HEK293 (cell line): ENCODE measurements around the gene DMAC1.

Experiments
- CTCF ChIA-PET: fragments of 350-600 bp; formaldehyde crosslinking; extraction: SDS; loops from one replicate; lab custom pipeline; 2021; ENCODE audit warnings: antibody characterized with exemption; lab: Yijun Ruan, JAX
- POLR2A ChIA-PET: fragments of 300-600 bp; formaldehyde crosslinking; extraction: SDS; loops from one replicate; lab custom pipeline; 2020; ENCODE audit warnings: antibody characterized with exemption, inconsistent platforms; lab: Yijun Ruan, JAX
- H3K27ac ChIP-seq: fragments of 200-500 bp; sonication (Bioruptor generic); 2 replicates; pipeline ENCODE4 v1.5.1; 2014; ENCODE audit warnings: low read depth, low read length, control low read depth, inconsistent platforms; ENCODE audit errors: extremely low read depth
- H3K36me3 ChIP-seq, 2 experiments: fragments of 200-500 bp in 1 of 2; sonication (Bioruptor generic) in 1 of 2; 1 replicate in 1 of 2; 2 replicates in 1 of 2; pipeline ENCODE4 v1.5.1; 2014 to 2017; ENCODE audit warnings: inconsistent platforms in 2 of 2, low read length in 2 of 2; ENCODE audit not compliant: control insufficient read depth in 2 of 2, insufficient read depth in 1 of 2
- H3K4me1 ChIP-seq: fragments of 200-500 bp; sonication (Bioruptor generic); 2 replicates; pipeline ENCODE4 v1.5.1; 2014; ENCODE audit warnings: mild to moderate bottlenecking, low read length, inconsistent platforms; ENCODE audit not compliant: control insufficient read depth, insufficient read depth
- H3K4me3 ChIP-seq: 2 replicates; pipeline ENCODE4 v1.5.1; 2011; ENCODE audit warnings: low read depth, mild to moderate bottlenecking, control low read depth, low read length, moderate library complexity
- H3K9me3 ChIP-seq: fragments of 200-500 bp; sonication (Bioruptor generic); 2 replicates; pipeline ENCODE4 v1.5.1; 2014; ENCODE audit warnings: low read depth, low read length, inconsistent platforms; ENCODE audit not compliant: control insufficient read depth, insufficient read depth
- BCL11A ChIP-seq: fragments of 450-650 bp; formaldehyde crosslinking; IDR thresholded peaks from 2 replicates; pipeline ENCODE4 v1.5.1; 2016; ENCODE audit warnings: low read depth, missing biosample characterization, missing genetic modification characterization
- GLIS1 ChIP-seq: fragments of 450-650 bp; formaldehyde crosslinking; IDR thresholded peaks from 2 replicates; pipeline ENCODE4 v1.5.1; 2016; ENCODE audit warnings: missing biosample characterization, missing genetic modification characterization
- REPIN1 ChIP-seq: fragments of 450-650 bp; formaldehyde crosslinking; IDR thresholded peaks from 2 replicates; pipeline ENCODE4 v1.5.1; 2017; ENCODE audit warnings: missing biosample characterization, missing genetic modification characterization, low read depth
- SALL2 ChIP-seq: fragments of 450-650 bp; formaldehyde crosslinking; IDR thresholded peaks from 2 replicates; pipeline ENCODE4 v1.5.0; 2017; ENCODE audit warnings: missing biosample characterization, mild to moderate bottlenecking, missing genetic modification characterization, borderline replicate concordance
- SETDB1 ChIP-seq: IDR thresholded peaks from one replicate; pipeline ENCODE4 v1.6.1; 2017; ENCODE audit warnings: mild to moderate bottlenecking, low read length, moderate library complexity, mixed read lengths; ENCODE audit not compliant: insufficient read length
- TRIM28 ChIP-seq: IDR thresholded peaks from 2 replicates; pipeline ENCODE4 v1.6.1; 2011; ENCODE audit warnings: low read length, control low read depth, borderline replicate concordance
- ZEB2 ChIP-seq: fragments of 450-650 bp; formaldehyde crosslinking; IDR thresholded peaks from 2 replicates; pipeline ENCODE4 v1.5.1; 2016; ENCODE audit warnings: missing biosample characterization, missing genetic modification characterization
- ZNF341 ChIP-seq: fragments of 450-650 bp; formaldehyde crosslinking; IDR thresholded peaks from 2 replicates; pipeline ENCODE4; 2016; ENCODE audit warnings: low read depth, missing biosample characterization, missing genetic modification characterization
- ZNF366 ChIP-seq: fragments of 450-650 bp; formaldehyde crosslinking; conservative IDR thresholded peaks from 2 replicates; pipeline ENCODE4 v1.5.1; 2016; ENCODE audit warnings: missing biosample characterization, missing genetic modification characterization
- ZNF416 ChIP-seq: fragments of 450-650 bp; formaldehyde crosslinking; IDR thresholded peaks from 2 replicates; pipeline ENCODE4 v1.5.1; 2016; ENCODE audit warnings: missing biosample characterization, missing genetic modification characterization
- ZNF514 ChIP-seq: fragments of 450-650 bp; formaldehyde crosslinking; IDR thresholded peaks from 2 replicates; pipeline ENCODE4 v1.5.1; 2016; ENCODE audit warnings: missing biosample characterization, missing genetic modification characterization
- ZNF529 ChIP-seq: fragments of 450-650 bp; formaldehyde crosslinking; IDR thresholded peaks from 2 replicates; pipeline ENCODE4 v1.5.1; 2017; ENCODE audit warnings: missing genetic modification characterization, missing biosample characterization; ENCODE audit not compliant: insufficient replicate concordance
- ZNF585B ChIP-seq: fragments of 450-650 bp; formaldehyde crosslinking; IDR thresholded peaks from 2 replicates; pipeline ENCODE4 v1.5.1; 2016; ENCODE audit warnings: missing biosample characterization, missing genetic modification characterization
- ZNF629 ChIP-seq: fragments of 450-650 bp; formaldehyde crosslinking; IDR thresholded peaks from 2 replicates; pipeline ENCODE4 v1.5.1; 2017; ENCODE audit warnings: missing biosample characterization, missing genetic modification characterization
- TF ChIP-seq, protein P1 (sequence below): fragments of 450-650 bp; formaldehyde crosslinking; IDR thresholded peaks from 2 replicates; pipeline ENCODE4 v1.5.1; 2016; ENCODE audit warnings: missing biosample characterization, missing genetic modification characterization
- TF ChIP-seq, protein P2 (sequence below): fragments of 450-650 bp; formaldehyde crosslinking; IDR thresholded peaks from 2 replicates; pipeline ENCODE4 v1.5.1; 2016; ENCODE audit warnings: missing biosample characterization, missing genetic modification characterization
- TF ChIP-seq, protein P3 (sequence below): fragments of 450-650 bp; formaldehyde crosslinking; IDR thresholded peaks from 2 replicates; pipeline ENCODE4 v1.5.1; 2016; ENCODE audit warnings: missing biosample characterization, missing genetic modification characterization
- TF ChIP-seq, protein P4 (sequence below): fragments of 450-650 bp; formaldehyde crosslinking; IDR thresholded peaks from 2 replicates; pipeline ENCODE4 v1.5.1; 2016; ENCODE audit warnings: missing biosample characterization, missing genetic modification characterization
- TF ChIP-seq, protein P5 (sequence below): fragments of 450-650 bp; formaldehyde crosslinking; IDR thresholded peaks from 2 replicates; pipeline ENCODE4 v1.5.1; 2016; ENCODE audit warnings: missing biosample characterization, missing genetic modification characterization

The DMAC1 gene

DNA sequence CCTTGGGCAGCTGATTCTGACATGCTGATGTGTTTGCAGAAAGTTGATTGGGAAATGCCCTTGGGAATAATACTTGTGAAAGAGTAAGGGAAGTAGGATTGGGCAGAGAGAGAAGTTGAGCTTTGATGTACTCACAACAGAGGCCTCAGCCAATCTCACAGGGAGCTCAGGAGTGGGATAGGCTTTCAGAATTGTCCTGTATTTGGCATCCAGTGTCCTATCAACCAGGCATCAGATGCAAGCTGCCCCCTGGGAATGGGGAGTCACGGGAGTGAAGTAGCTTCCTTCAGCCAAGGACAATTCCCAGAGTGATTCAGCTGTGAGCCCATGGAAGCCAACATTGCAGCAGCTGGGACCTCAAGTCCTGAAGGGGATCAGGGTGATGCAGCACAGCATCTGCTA, 39.6 kb downstream of the DMAC1 start:
- H3K4me3 ChIP-seq: no peak overlapping the region
- no peaks in the 10 kb centered on the region for H3K9me3 ChIP-seq
- no peak overlapping the region for H3K27ac ChIP-seq
- ChIA-PET POLR2A (no interaction called here), CTCF (no interaction called here)
- TF ChIP-seq SALL2 (tag by site-specific recombination) (no peak), ZNF585B (tag by site-specific recombination) (no peak), ZNF366 (no peak), SETDB1 (no peak), REPIN1 (no peak), ZNF529 (tag by site-specific recombination) (no peak), ZNF514 (no peak), ZEB2 (no peak), BCL11A (tag by site-specific recombination) (no peak), ZNF629 (tag by site-specific recombination) (no peak), GLIS1 (tag by site-specific recombination) (no peak), ZNF341 (no peak), TRIM28 (no peak), ZNF416 (no peak)
- TF ChIP-seq, protein P1, sequence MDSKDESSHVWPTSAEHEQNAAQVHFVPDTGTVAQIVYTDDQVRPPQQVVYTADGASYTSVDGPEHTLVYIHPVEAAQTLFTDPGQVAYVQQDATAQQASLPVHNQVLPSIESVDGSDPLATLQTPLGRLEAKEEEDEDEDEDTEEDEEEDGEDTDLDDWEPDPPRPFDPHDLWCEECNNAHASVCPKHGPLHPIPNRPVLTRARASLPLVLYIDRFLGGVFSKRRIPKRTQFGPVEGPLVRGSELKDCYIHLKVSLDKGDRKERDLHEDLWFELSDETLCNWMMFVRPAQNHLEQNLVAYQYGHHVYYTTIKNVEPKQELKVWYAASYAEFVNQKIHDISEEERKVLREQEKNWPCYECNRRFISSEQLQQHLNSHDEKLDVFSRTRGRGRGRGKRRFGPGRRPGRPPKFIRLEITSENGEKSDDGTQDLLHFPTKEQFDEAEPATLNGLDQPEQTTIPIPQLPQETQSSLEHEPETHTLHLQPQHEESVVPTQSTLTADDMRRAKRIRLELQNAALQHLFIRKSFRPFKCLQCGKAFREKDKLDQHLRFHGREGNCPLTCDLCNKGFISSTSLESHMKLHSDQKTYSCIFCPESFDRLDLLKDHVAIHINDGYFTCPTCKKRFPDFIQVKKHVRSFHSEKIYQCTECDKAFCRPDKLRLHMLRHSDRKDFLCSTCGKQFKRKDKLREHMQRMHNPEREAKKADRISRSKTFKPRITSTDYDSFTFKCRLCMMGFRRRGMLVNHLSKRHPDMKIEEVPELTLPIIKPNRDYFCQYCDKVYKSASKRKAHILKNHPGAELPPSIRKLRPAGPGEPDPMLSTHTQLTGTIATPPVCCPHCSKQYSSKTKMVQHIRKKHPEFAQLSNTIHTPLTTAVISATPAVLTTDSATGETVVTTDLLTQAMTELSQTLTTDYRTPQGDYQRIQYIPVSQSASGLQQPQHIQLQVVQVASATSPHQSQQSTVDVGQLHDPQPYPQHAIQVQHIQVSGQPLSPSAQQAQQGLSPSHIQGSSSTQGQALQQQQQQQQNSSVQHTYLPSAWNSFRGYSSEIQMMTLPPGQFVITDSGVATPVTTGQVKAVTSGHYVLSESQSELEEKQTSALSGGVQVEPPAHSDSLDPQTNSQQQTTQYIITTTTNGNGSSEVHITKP (tag by site-specific recombination): no peak
- TF ChIP-seq, protein P2, sequence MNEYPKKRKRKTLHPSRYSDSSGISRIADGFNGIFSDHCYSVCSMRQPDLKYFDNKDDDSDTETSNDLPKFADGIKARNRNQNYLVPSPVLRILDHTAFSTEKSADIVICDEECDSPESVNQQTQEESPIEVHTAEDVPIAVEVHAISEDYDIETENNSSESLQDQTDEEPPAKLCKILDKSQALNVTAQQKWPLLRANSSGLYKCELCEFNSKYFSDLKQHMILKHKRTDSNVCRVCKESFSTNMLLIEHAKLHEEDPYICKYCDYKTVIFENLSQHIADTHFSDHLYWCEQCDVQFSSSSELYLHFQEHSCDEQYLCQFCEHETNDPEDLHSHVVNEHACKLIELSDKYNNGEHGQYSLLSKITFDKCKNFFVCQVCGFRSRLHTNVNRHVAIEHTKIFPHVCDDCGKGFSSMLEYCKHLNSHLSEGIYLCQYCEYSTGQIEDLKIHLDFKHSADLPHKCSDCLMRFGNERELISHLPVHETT (tag by site-specific recombination): no peak
- TF ChIP-seq, protein P3, sequence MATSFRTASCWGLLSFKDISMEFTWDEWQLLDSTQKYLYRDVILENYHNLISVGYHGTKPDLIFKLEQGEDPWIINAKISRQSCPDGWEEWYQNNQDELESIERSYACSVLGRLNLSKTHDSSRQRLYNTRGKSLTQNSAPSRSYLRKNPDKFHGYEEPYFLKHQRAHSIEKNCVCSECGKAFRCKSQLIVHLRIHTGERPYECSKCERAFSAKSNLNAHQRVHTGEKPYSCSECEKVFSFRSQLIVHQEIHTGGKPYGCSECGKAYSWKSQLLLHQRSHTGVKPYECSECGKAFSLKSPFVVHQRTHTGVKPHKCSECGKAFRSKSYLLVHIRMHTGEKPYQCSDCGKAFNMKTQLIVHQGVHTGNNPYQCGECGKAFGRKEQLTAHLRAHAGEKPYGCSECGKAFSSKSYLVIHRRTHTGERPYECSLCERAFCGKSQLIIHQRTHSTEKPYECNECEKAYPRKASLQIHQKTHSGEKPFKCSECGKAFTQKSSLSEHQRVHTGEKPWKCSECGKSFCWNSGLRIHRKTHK: no peak
- TF ChIP-seq, protein P4, sequence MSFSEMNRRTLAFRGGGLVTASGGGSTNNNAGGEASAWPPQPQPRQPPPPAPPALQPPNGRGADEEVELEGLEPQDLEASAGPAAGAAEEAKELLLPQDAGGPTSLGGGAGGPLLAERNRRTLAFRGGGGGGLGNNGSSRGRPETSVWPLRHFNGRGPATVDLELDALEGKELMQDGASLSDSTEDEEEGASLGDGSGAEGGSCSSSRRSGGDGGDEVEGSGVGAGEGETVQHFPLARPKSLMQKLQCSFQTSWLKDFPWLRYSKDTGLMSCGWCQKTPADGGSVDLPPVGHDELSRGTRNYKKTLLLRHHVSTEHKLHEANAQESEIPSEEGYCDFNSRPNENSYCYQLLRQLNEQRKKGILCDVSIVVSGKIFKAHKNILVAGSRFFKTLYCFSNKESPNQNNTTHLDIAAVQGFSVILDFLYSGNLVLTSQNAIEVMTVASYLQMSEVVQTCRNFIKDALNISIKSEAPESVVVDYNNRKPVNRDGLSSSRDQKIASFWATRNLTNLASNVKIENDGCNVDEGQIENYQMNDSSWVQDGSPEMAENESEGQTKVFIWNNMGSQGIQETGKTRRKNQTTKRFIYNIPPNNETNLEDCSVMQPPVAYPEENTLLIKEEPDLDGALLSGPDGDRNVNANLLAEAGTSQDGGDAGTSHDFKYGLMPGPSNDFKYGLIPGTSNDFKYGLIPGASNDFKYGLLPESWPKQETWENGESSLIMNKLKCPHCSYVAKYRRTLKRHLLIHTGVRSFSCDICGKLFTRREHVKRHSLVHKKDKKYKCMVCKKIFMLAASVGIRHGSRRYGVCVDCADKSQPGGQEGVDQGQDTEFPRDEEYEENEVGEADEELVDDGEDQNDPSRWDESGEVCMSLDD: no peak
- TF ChIP-seq, protein P5, sequence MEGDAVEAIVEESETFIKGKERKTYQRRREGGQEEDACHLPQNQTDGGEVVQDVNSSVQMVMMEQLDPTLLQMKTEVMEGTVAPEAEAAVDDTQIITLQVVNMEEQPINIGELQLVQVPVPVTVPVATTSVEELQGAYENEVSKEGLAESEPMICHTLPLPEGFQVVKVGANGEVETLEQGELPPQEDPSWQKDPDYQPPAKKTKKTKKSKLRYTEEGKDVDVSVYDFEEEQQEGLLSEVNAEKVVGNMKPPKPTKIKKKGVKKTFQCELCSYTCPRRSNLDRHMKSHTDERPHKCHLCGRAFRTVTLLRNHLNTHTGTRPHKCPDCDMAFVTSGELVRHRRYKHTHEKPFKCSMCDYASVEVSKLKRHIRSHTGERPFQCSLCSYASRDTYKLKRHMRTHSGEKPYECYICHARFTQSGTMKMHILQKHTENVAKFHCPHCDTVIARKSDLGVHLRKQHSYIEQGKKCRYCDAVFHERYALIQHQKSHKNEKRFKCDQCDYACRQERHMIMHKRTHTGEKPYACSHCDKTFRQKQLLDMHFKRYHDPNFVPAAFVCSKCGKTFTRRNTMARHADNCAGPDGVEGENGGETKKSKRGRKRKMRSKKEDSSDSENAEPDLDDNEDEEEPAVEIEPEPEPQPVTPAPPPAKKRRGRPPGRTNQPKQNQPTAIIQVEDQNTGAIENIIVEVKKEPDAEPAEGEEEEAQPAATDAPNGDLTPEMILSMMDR (tag by site-specific recombination): no peak
- H3K4me1 ChIP-seq: no peaks in the 10 kb centered on the region
- H3K36me3 ChIP-seq: no peaks in the 10 kb centered on the region
